HG02571 (cell line): ENCODE data around the gene APRT.
"Not testable (repeated sequence)": the region's sequence is repeated elsewhere in the genome, so short reads cannot be mapped to it uniquely, and the experiment has no call there.

Source experiments
- ATAC-seq: cut with Tn5 transposase; IDR thresholded peaks from one replicate; pipeline ENCODE4 v1.9.1; 2021; ENCODE audit warnings: mild to moderate bottlenecking, moderate library complexity; ENCODE audit not compliant: unreplicated experiment

Gene APRT

GRCh38 chr16:88775825-88776224 lies 35.9 kb downstream of the APRT start:
- no peak for ATAC-seq

GRCh38 chr16:88774544-88775393 lies 37.0 kb downstream of the APRT start:
- ATAC-seq: no peak

- ATAC-seq: no peak
These were observed 37.9 kb downstream of the APRT start for GRCh38 chr16:88773812-88774291.

GRCh38 chr16:88772871-88773811 lies 38.6 kb downstream of the APRT start:
- no peak for ATAC-seq

- not testable (repeated sequence) for ATAC-seq
These were observed 39.9 kb downstream of the APRT start for GRCh38 chr16:88771781-88772180.

GRCh38 chr16:88771294-88771772 lies 40.4 kb downstream of the APRT start:
- no peak for ATAC-seq

GRCh38 chr16:88770461-88771293 lies 41.1 kb downstream of the APRT start:
- no peak for ATAC-seq

- ATAC-seq: no peak
These were observed 41.9 kb downstream of the APRT start for GRCh38 chr16:88769617-88770460.

- ATAC-seq: no peak
These were observed 43.5 kb downstream of the APRT start for GRCh38 chr16:88768071-88768783.

GRCh38 chr16:88767546-88768070 lies 44.1 kb downstream of the APRT start:
- no peak for ATAC-seq

GRCh38 chr16:88766975-88767374 lies 44.8 kb downstream of the APRT start:
- no peak for ATAC-seq

GRCh38 chr16:88764913-88765349 lies 46.8 kb downstream of the APRT start:
- ATAC-seq: no peak

- ATAC-seq: no peak
These were observed 47.6 kb downstream of the APRT start for GRCh38 chr16:88764080-88764479.

- ATAC-seq: no peak
These were observed 48.1 kb downstream of the APRT start for GRCh38 chr16:88763502-88764053.

GRCh38 chr16:88762941-88763340 lies 48.8 kb downstream of the APRT start:
- no peak for ATAC-seq

GRCh38 chr16:88762258-88762870 lies 49.4 kb downstream of the APRT start:
- no peak for ATAC-seq

- no peak for ATAC-seq
These were observed 49.9 kb downstream of the APRT start for GRCh38 chr16:88761830-88762229.

- no peak for ATAC-seq
These were observed 50.6 kb downstream of the APRT start for GRCh38 chr16:88761143-88761534.
